Measurements from ENCODE around the gene DNASE1L2. TPM values are rescaled to one million over a fixed set of nuclear protein-coding genes. Genes with fewer than 3 reads are reported as not detected.

Gene DNASE1L2
- total RNA-seq, 2 experiments from 2014 or later = 6.6 to 9.8 TPM

GRCh38 chr16:2232094-2232990 is 3.9 kb upstream of the DNASE1L2 start:
- BruUV-seq (replicated peaks) = no TSS peak
- no peak for DNase-seq (ENCODE audit: low spot score)

GRCh38 chr16:2233046-2233775 is 3.0 kb upstream of the DNASE1L2 start:
- no peak overlapping the region for H3K27ac ChIP-seq (ENCODE audit: low read depth, low read length, poor library complexity, severe bottlenecking)
- no peak overlapping the region for H3K4me2 ChIP-seq (ENCODE audit: low read length)
- H2AFZ ChIP-seq (ENCODE audit: low read length) = no peak overlapping the region
- H3K4me3 ChIP-seq (ENCODE audit: low read depth, low read length, poor library complexity, severe bottlenecking) = no peak overlapping the region
- H3K36me3 ChIP-seq (ENCODE audit: insufficient read depth, low read length) = peaks cover 79% of the 10 kb centered on the region
- H3K4me1 ChIP-seq (ENCODE audit: insufficient read depth, low read length, poor library complexity, severe bottlenecking) = no peaks in the 10 kb centered on the region
- TF ChIP-seq EZH2phosphoT487 (IDR thresholded peaks at IDR 0.05; ENCODE audit: borderline replicate concordance, low read depth, low read length) = no peak
- no peaks in the 10 kb centered on the region for H3K79me2 ChIP-seq (ENCODE audit: insufficient read depth, low read depth, low read length)
- BruUV-seq (replicated peaks) = no TSS peak
- intact Hi-C loops (cut with micrococcal nuclease; ENCODE audit: unreplicated experiment) = no loop called here
- H4K20me1 ChIP-seq (ENCODE audit: insufficient read depth, low read length) = no peaks in the 10 kb centered on the region
- ChIA-PET POLR2A (no interaction called here), CTCF (ENCODE audit: unreplicated experiment) (no interaction called here)
- H3K9me2 ChIP-seq (ENCODE audit: insufficient read depth, low read length) = no peaks in the 10 kb centered on the region
- H3K9me3 ChIP-seq (ENCODE audit: low read length) = no peaks in the 10 kb centered on the region
- DNase-seq (ENCODE audit: low spot score) = no peak

More at GRCh38 chr16:2232094-2232990, 3.9 kb upstream of the DNASE1L2 start:
- Histone ChIP-seq H4K20me1 (ENCODE audit: insufficient read depth, low read length) (no peaks in the 10 kb centered on the region), H3K9me2 (ENCODE audit: insufficient read depth, low read length) (no peaks in the 10 kb centered on the region), H3K36me3 (ENCODE audit: insufficient read depth, low read length) (peaks cover 76% of the 10 kb centered on the region), H3K4me2 (ENCODE audit: low read length) (no peak overlapping the region), H2AFZ (ENCODE audit: low read length) (no peak overlapping the region), H3K9me3 (ENCODE audit: low read length) (no peaks in the 10 kb centered on the region), H3K4me1 (ENCODE audit: insufficient read depth, low read length, poor library complexity, severe bottlenecking) (no peaks in the 10 kb centered on the region), H3K79me2 (ENCODE audit: insufficient read depth, low read depth, low read length) (no peaks in the 10 kb centered on the region), H3K27ac (ENCODE audit: low read depth, low read length, poor library complexity, severe bottlenecking) (no peak overlapping the region), H3K4me3 (ENCODE audit: low read depth, low read length, poor library complexity, severe bottlenecking) (no peak overlapping the region)
- TF ChIP-seq CTCF (conservative IDR thresholded peaks at IDR 0.05; ENCODE audit: low read length) (no peak), EZH2phosphoT487 (IDR thresholded peaks at IDR 0.05; ENCODE audit: borderline replicate concordance, low read depth, low read length) (no peak)
- POLR2A ChIA-PET = no interaction called here
- CTCF ChIA-PET (ENCODE audit: unreplicated experiment) = no interaction called here
- intact Hi-C loops (cut with micrococcal nuclease; ENCODE audit: unreplicated experiment) = no loop called here

GRCh38 chr16:2233872-2234812 is 2.1 kb upstream of the DNASE1L2 start:
- CTCF ChIA-PET (ENCODE audit: unreplicated experiment) = no interaction called here
- POLR2A ChIA-PET = no interaction called here
- Histone ChIP-seq H3K4me1 (ENCODE audit: insufficient read depth, low read length, poor library complexity, severe bottlenecking) (no peaks in the 10 kb centered on the region), H2AFZ (ENCODE audit: low read length) (no peak overlapping the region), H3K79me2 (ENCODE audit: insufficient read depth, low read depth, low read length) (no peaks in the 10 kb centered on the region), H3K9me2 (ENCODE audit: insufficient read depth, low read length) (no peaks in the 10 kb centered on the region), H3K27ac (ENCODE audit: low read depth, low read length, poor library complexity, severe bottlenecking) (no peak overlapping the region), H3K4me2 (ENCODE audit: low read length) (no peak overlapping the region), H3K9me3 (ENCODE audit: low read length) (no peaks in the 10 kb centered on the region), H3K4me3 (ENCODE audit: low read depth, low read length, poor library complexity, severe bottlenecking) (no peak overlapping the region), H4K20me1 (ENCODE audit: insufficient read depth, low read length) (no peaks in the 10 kb centered on the region), H3K36me3 (ENCODE audit: insufficient read depth, low read length) (peaks cover 79% of the 10 kb centered on the region)
- no peak for DNase-seq (ENCODE audit: low spot score)
- TF ChIP-seq CTCF (conservative IDR thresholded peaks at IDR 0.05; ENCODE audit: low read length) (no peak), EZH2phosphoT487 (IDR thresholded peaks at IDR 0.05; ENCODE audit: borderline replicate concordance, low read depth, low read length) (no peak)
- intact Hi-C loops (cut with micrococcal nuclease; ENCODE audit: unreplicated experiment) = no loop called here
- BruUV-seq (replicated peaks) = no TSS peak

Measured in OCI-LY7 (cell line).